Right lobe of liver (tissue), 4 donors: Measurements from ENCODE around the gene TENM3.

Source experiments
- POLR2A ChIP-seq: fragments of 450-650 bp; IDR thresholded peaks from one replicate; pipeline ENCODE4 v1.6.1; 2017; ENCODE audit warnings: antibody characterized with exemption, mild to moderate bottlenecking
- TF ChIP-seq, protein P1 (sequence below), 4 donors: fragments of 200-600 bp in 3 of 4; fragments of 450-650 bp in 1 of 4; IDR thresholded peaks; one replicate each; pipeline versions ENCODE4 v1.5.1 to v1.8.0; 2016 to 2022; ENCODE audit warnings: antibody characterized with exemption in 4 of 4, mild to moderate bottlenecking in 2 of 4
- donor health status: DM: no; HTN: no; CAD: no.
- donor health status: DM: no; HTN: no; CAD: no.
- donor health status: DM: no; HTN: yes; CAD: no.

DNA sequence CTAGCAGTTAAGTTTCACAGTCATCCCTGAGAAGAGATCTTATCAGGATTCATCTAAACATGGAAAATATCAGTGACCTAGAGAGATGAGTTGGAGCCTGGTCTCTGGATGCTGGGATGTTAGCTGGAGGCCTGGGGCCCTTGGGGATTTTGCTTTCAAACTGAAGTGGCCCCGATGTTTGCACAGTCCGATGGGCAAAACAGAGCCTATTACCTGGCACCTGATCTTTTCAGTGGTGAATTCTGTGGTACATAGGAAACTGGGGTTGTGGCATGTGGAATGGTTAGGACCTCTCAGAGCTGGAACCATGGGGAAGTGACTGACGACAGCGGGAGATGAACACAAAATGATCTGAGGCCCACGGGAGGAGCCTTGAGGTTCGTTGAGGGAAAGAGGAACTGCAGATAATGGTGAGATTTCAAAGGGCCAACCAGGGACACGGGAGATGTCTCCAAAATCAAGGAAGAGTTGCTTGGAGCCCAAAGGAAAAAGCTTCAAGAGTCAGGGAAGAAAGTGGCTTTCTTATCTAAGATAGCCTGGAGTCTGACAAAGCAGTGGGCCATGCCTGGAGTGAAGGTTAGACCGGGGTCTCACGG lies 17.8 kb upstream of the TENM3 start:
- TF ChIP-seq, protein P1, sequence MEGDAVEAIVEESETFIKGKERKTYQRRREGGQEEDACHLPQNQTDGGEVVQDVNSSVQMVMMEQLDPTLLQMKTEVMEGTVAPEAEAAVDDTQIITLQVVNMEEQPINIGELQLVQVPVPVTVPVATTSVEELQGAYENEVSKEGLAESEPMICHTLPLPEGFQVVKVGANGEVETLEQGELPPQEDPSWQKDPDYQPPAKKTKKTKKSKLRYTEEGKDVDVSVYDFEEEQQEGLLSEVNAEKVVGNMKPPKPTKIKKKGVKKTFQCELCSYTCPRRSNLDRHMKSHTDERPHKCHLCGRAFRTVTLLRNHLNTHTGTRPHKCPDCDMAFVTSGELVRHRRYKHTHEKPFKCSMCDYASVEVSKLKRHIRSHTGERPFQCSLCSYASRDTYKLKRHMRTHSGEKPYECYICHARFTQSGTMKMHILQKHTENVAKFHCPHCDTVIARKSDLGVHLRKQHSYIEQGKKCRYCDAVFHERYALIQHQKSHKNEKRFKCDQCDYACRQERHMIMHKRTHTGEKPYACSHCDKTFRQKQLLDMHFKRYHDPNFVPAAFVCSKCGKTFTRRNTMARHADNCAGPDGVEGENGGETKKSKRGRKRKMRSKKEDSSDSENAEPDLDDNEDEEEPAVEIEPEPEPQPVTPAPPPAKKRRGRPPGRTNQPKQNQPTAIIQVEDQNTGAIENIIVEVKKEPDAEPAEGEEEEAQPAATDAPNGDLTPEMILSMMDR (IDR thresholded peaks at IDR 0.05) = no peak
- no peak for TF ChIP-seq POLR2A
